Measurements from ENCODE around the gene XRRA1.
"Not testable (repeated sequence)": the region's sequence is repeated elsewhere in the genome, so short reads cannot be mapped to it uniquely, and the experiment has no call there.

XRRA1 gene

GRCh38 chr11:74895340-74896116 lies 53.4 kb downstream of the XRRA1 start:
- no peak for DNase-seq

DNA sequence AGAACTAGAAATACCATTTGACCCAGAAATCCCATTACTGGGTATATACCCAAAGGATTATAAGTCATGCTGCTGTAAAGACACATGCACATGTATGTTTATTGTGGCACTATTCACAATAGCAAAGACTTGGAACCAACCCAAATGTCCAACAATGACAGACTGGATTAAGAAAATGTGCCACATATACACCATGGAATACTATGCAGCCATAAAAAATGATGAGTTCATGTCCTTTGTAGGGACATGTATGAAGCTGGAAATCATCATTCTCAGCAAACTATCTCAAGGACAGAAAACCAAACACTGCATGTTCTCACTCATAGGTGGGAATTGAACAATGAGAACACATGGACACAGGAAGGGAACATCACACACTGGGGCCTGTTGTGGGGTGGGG lies 55.9 kb downstream of the XRRA1 start:
- DNase-seq = not testable (repeated sequence)

DNA sequence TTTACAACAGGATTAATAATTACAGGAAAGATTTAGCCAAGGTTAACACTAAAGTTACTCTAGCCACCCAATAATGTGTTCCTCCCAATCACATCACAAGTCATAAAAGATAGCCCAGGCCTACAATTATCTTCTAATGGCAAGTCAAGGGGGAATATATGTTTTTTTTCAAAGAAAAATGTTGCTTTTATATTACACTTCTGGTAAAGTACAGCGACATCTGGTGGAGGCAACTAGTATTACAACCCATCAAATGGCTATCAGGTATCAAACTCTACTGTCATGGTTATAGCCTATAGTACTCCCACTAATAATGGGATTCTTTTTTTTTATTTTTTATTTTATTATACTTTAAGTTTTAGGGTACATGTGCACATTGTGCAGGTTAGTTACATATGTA lies 71.8 kb downstream of the XRRA1 start:
- DNase-seq = peak in 1 of 5 experiments; percentile 28

GRCh38 chr11:74871037-74871436 lies 77.9 kb downstream of the XRRA1 start:
- no peak for DNase-seq

DNA sequence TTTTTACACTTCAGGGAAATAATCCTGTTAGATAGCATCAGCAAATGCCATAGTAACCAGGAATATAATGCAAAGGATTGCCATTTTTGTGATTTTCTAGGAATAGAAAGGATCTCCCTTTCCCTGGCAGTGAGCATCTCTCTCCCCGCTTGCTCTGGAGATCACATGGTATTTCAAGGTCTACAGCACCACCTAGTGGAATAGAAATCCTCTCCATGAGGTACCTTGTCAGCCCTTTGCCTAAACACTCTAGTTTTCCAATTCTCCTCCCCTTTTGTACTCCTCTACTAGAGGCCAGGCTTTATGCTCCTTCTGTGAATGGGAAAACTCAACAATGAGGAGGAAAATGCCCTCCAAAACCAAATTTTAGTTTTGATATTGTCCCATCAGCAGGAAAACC lies 78.4 kb downstream of the XRRA1 start:
- DNase-seq = peak in 1 of 5 experiments; percentile 47

GRCh38 chr11:74866557-74866956 lies 82.3 kb downstream of the XRRA1 start:
- no peak for DNase-seq

- DNase-seq = no peak
Measured at GRCh38 chr11:74863410-74863809, 85.5 kb downstream of the XRRA1 start.

- DNase-seq = no peak
Measured at GRCh38 chr11:74860743-74861142, 88.1 kb downstream of the XRRA1 start.

- DNase-seq = no peak
Measured at GRCh38 chr11:74853223-74853622, 95.7 kb downstream of the XRRA1 start.

GRCh38 chr11:74849525-74850391 lies 99.1 kb downstream of the XRRA1 start:
- no peak for DNase-seq

DNA sequence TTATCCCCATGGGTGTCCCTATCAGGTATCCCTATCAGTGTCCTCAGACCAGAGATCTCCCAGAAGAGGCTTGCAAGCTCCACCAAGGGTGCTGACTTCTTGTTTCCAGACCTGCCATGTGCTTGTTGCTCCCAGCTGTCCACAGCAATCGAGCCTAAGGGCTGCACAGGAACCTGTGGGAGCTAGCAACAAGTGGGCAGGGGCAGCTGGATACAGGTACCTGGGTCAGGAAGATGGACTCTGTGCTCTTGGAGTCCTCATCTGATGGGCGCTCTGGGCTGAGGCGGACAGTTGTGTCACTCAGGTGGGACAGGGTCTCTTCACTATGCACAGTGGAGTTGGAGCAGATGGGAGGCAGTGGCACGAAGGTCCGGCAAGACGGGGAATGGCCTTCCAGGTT lies 101.0 kb downstream of the XRRA1 start:
- DNase-seq = no peak

DNA sequence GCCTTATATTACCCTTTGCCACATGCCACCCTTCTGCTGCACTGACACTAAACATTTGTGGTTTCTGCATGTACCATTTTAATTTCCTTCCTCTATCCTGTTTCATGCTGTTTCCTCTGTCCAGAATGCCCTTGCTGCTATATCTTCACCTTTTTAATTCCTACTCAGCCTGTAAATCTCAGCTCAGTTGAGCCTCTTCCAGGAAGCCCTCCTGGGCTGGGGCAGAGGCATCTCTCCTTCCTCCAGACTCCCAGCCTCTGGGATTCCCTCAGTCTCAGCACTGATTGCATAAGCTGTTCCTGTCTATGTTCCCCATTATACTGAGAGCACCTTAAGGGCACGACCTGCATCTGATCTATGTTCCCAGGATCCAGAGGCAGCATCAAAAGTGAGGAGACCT lies 101.5 kb downstream of the XRRA1 start:
- DNase-seq = no peak

DNA sequence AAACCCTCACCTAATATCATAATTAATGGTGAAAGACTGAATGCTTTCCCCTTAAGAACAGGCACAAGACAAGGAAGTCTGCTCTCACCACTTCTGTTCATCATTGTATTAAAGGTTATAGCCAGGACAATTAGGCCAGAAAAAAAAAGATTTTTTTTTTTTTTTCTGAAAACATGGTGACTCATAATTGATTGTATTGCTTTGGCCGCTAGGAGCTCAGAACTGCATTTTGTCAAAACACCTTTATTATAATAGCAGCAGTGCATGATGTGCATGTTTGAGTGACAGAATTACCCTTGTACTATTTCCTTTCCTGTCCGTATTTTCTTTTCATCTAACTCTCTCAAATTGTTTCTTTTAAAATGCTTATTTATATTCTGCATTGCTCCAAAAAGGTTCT lies 102.1 kb downstream of the XRRA1 start:
- no peak for DNase-seq

- DNase-seq = no peak
Measured at GRCh38 chr11:74845978-74846517, 102.8 kb downstream of the XRRA1 start.

GRCh38 chr11:74844865-74845264 lies 104.0 kb downstream of the XRRA1 start:
- no peak for DNase-seq

- DNase-seq = no peak
Measured at GRCh38 chr11:74844072-74844471, 104.8 kb downstream of the XRRA1 start.

DNA sequence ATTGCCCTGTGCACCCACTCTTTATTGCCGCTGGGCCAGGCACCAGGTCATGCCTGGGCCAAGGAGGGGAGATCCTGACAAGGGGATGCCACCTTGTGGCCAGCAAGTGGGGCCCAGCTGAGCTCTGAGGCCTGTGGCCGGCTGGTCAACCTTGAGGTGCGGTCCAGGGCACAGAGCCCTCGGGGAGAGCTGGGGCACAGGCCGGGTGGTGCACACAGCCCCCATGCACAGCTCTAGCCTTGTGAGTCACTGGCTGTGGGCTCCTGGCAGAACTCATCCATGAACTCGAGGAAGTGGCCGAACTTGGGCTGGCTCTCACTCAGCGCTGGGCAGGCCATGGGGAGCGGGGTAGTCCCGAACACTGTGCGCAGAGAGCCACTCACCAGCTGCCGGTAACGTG lies 105.9 kb downstream of the XRRA1 start:
- DNase-seq = no peak

DNA sequence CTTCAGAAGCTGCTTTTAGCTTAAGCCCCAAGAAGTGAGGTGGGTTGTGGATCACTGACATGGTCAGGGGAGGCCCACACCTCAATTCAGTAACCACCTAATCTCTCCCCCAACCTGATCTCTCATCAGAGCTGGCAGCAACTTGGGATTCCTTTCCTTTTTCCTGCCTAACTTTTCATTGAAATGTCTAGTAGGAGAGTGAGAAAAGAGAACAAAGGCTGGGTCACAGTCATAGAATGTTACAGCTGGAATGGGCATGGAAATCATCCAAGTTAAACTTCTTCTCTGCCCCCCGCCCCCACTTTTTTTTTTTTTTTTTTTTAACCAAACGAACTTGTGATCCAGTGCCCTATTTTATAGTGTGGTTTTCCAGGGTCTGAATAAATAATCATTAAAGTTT lies 108.4 kb downstream of the XRRA1 start:
- DNase-seq = no peak

GRCh38 chr11:74839971-74840370 lies 108.9 kb downstream of the XRRA1 start:
- DNase-seq = no peak

DNA sequence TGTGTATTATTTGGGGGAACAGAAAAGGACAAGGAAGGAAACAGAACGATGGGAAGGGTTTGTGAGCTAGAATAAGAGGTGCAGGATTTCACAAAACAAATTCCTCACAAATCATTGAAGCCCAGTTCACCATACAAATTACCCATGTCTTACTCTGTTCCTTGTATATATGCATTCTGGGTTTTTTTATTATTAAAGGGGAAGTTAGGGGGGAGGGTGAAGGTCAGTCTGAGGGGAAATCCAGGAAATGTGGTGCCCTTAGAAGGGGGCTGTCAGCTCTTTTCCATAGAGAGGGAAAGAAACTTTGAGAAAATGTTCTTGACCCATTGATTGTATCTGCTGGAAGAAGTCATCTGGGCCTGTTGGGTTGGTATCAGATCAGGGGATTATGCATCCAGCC lies 109.4 kb downstream of the XRRA1 start:
- no peak for DNase-seq

- no peak for DNase-seq
Measured at GRCh38 chr11:74838188-74838587, 110.7 kb downstream of the XRRA1 start.

GRCh38 chr11:74837191-74837590 lies 111.7 kb downstream of the XRRA1 start:
- DNase-seq = no peak

DNA sequence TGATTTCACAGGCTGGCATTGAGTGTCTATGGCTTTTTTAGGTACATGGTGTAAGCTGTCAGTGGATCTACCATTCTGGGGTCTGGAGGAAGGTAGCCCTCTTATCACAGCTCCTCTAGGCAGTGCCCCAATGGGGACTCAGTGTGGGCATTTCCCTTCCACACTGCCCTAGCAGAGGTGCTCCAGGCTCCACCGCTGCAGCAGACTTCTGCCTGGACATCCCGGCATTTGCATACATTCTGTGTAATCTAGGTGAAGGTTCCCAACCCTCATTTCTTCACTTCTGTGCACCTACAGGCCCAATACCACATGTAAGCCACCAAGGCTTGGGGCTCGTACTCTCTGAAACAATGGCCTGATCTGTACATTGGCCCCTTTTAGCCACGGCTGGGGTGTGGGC lies 122.0 kb downstream of the XRRA1 start:
- DNase-seq = peak in 1 of 5 experiments; percentile 38

DNA sequence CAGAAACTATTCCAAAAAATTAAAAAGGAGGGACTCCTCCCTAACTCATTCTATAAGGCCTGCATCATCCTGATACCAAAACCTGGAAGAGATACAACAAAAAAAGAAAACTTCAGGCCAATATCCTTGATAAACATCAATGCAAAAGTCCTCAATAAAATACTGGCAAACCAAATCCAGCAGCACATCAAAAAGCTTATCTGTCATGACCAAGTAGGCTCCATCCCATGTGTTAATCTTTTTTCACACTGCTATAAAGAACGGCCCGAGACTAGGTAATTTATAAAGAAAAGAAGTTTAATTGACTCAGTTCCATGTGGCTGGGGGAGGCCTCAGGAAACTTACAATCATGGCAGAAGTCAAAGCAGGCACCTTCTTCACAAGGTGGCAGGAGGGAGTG lies 123.3 kb downstream of the XRRA1 start:
- not testable (repeated sequence) for DNase-seq
